CD14-positive monocyte (primary cell): ENCODE data around the gene MSANTD1. TPM values are rescaled to one million over a fixed set of nuclear protein-coding genes. Genes with fewer than 3 reads are reported as not detected.
A peak's percentile ranks its signal among the peaks of the same experiment; 100 is the strongest.

Experiments used
- DNase-seq, 3 donors: peaks; one replicate each; pipeline ENCODE4 v3.0.0-alpha.2; 2011 to 2022
- H2AFZ ChIP-seq: 2 replicates; pipeline ENCODE4 v1.6.0; 2012; ENCODE audit warnings: mild to moderate bottlenecking, low read depth, low read length, inconsistent platforms; ENCODE audit not compliant: insufficient read depth, poor library complexity, severe bottlenecking
- H3K27ac ChIP-seq, 2 donors: 1 replicate in 1 of 2; 2 replicates in 1 of 2; pipeline ENCODE4 v1.5.1; 2012 to 2013; ENCODE audit warnings: low read length in 2 of 2, control low read depth in 1 of 2, inconsistent platforms in 1 of 2, low read depth in 1 of 2, mild to moderate bottlenecking in 1 of 2
- H3K27me3 ChIP-seq, 2 donors: one replicate each; pipeline versions ENCODE4 v1.6.0 to v1.6.1; 2011 to 2013; ENCODE audit warnings: low read length in 2 of 2; ENCODE audit not compliant: control insufficient read depth in 2 of 2, insufficient read depth in 2 of 2
- H3K36me3 ChIP-seq, 2 donors: replicated peaks in 1 of 2; 1 replicate in 1 of 2; 2 replicates in 1 of 2; pipeline versions ENCODE4 v1.5.1 to v1.6.1; 2012 to 2013; ENCODE audit warnings: low read length in 2 of 2, control low read depth in 1 of 2, inconsistent platforms in 1 of 2, mild to moderate bottlenecking in 1 of 2; ENCODE audit not compliant: insufficient read depth in 2 of 2, control insufficient read depth in 1 of 2
- H3K4me1 ChIP-seq, 2 donors: 1 replicate in 1 of 2; 2 replicates in 1 of 2; pipeline versions ENCODE4 v1.5.1 to v1.6.1; 2012 to 2013; ENCODE audit warnings: low read length in 2 of 2, control low read depth in 1 of 2, inconsistent platforms in 1 of 2, mild to moderate bottlenecking in 1 of 2, moderate library complexity in 1 of 2; ENCODE audit not compliant: insufficient read depth in 2 of 2, control insufficient read depth in 1 of 2
- H3K4me2 ChIP-seq: replicated peaks from 2 replicates; pipeline ENCODE3; 2012; ENCODE audit warnings: low read length, moderate library complexity, mild to moderate bottlenecking; ENCODE audit not compliant: poor library complexity, severe bottlenecking; ENCODE audit errors: extremely low read depth
- H3K4me3 ChIP-seq, 3 experiments: fragments of 200-600 bp in 1 of 3; sonication (generic) in 1 of 3; replicated peaks in 1 of 3; 1 replicate in 2 of 3; 2 replicates in 1 of 3; pipeline ENCODE4 v1.5.1; 2011 to 2013; ENCODE audit warnings: low read length in 3 of 3, mild to moderate bottlenecking in 3 of 3, control low read depth in 2 of 3, low read depth in 2 of 3, inconsistent platforms in 1 of 3, moderate library complexity in 1 of 3
- H3K79me2 ChIP-seq: 2 replicates; pipeline ENCODE4 v1.6.0; 2012; ENCODE audit warnings: mild to moderate bottlenecking, control low read depth, inconsistent platforms, low read length, moderate library complexity; ENCODE audit not compliant: insufficient read depth
- H3K9ac ChIP-seq: 2 replicates; pipeline ENCODE4 v1.6.0; 2017; ENCODE audit warnings: low read length, mild to moderate bottlenecking; ENCODE audit not compliant: insufficient read depth, poor library complexity, severe bottlenecking
- H3K9me3 ChIP-seq, 2 donors: replicated peaks in 1 of 2; 1 replicate in 1 of 2; 2 replicates in 1 of 2; pipeline versions ENCODE4 v1.5.1 to v1.6.1; 2012 to 2013; ENCODE audit warnings: low read length in 2 of 2, control low read depth in 1 of 2; ENCODE audit not compliant: control insufficient read depth in 1 of 2, insufficient read depth in 1 of 2
- H4K20me1 ChIP-seq: 2 replicates; pipeline ENCODE4 v1.6.0; 2012; ENCODE audit warnings: mild to moderate bottlenecking, low read length, control low read depth, moderate library complexity; ENCODE audit not compliant: insufficient read depth
- H3K27ac Mint-ChIP-seq, 7 donors: one replicate each; pipeline ENCODE4 v1.8.0; 2020; ENCODE audit warnings: mild to moderate bottlenecking in 7 of 7, mixed read lengths in 7 of 7, moderate library complexity in 6 of 7, inconsistent platforms in 2 of 7
- H3K27me3 Mint-ChIP-seq, 3 donors: one replicate each; pipeline ENCODE4 v1.8.0; 2021 to 2022; ENCODE audit warnings: low read depth in 3 of 3, mild to moderate bottlenecking in 3 of 3, mixed read lengths in 3 of 3, moderate library complexity in 3 of 3, inconsistent platforms in 1 of 3
- H3K36me3 Mint-ChIP-seq, 2 donors: one replicate each; pipeline ENCODE4 v1.8.0; 2020; ENCODE audit warnings: mixed read lengths in 2 of 2, inconsistent platforms in 1 of 2, mild to moderate bottlenecking in 1 of 2
- H3K4me1 Mint-ChIP-seq: one replicate; pipeline ENCODE4 v1.8.0; 2020; ENCODE audit warnings: mild to moderate bottlenecking, mixed read lengths
- H3K4me3 Mint-ChIP-seq, 2 donors: one replicate each; pipeline ENCODE4 v1.8.0; 2020; ENCODE audit warnings: mild to moderate bottlenecking in 2 of 2, mixed read lengths in 2 of 2, moderate library complexity in 1 of 2
- H3K9me3 Mint-ChIP-seq, 7 donors: one replicate each; pipeline ENCODE4 v1.8.0; 2020 to 2022; ENCODE audit warnings: mixed read lengths in 7 of 7, mild to moderate bottlenecking in 6 of 7, moderate library complexity in 6 of 7, inconsistent platforms in 2 of 7
- WGBS: methylation state at CpG from one replicate; pipeline ENCODE4 v1.1.5; 2013; ENCODE audit warnings: missing lambda C conversion rate; ENCODE audit not compliant: insufficient coverage; 5-methylcytosine and 5-hydroxymethylcytosine counted together
- intact Hi-C, 2 donors: fragments of 100-400 bp; cut with micrococcal nuclease; formaldehyde crosslinking; loops; one replicate each; pipeline versions ENCODE4 v1.15.0 to v1.15.1; 2023
- polyA plus RNA-seq, 3 donors: library from polyadenylated mRNA; depleted of rRNA in 1 of 3; unstranded in 2 of 3; stranded (reverse) in 1 of 3; fragments of 300-500 nt in 2 of 3; fragments of >200 nt in 1 of 3; fragmentation: Illumina TruSeq in 2 of 3; gene quantifications; 1 replicate in 2 of 3; 2 replicates in 1 of 3; pipeline ENCODE4 v1.2.3, GENCODE V29; 2012 to 2021
- TF ChIP-seq, protein P1 (sequence below): fragments of 200-600 bp; IDR thresholded peaks from one replicate; pipeline ENCODE4 v1.8.0; 2022; ENCODE audit warnings: antibody characterized with exemption, mild to moderate bottlenecking

Gene MSANTD1
- polyA plus RNA-seq, 3 donors, result 0.52 TPM; not detected in 2

DNA sequence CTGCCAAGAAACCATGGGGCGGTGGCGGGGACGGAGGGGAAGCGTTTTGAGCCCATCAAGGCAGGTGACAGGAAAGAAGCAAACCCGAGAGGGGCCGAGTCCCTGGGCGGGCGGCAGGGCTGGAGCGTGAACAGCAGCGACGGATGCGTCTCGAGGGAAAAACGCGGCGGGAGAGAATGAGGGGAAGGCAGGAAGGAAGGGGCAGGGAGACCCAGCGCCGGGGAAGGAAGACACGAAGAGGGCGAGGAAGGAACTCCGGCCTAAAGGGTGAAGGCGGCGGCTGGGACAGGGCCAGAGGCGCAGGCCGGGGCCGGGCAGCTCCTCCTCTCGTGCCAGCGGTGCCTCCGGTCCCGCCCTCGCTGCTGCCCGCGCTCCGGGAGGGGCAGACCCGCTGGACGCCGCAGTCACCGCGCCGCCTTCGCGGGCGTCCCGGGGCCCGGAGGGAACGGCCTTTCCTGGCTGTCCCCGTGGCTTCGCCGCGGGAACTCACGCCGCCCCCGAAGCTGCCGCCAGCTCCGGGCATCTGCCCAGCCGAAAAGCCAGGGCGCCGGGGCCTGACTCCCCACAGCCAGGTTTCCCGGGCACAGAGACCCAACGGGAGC lies 43.1 kb downstream of the MSANTD1 start:
- Histone ChIP-seq H3K9me3 (no peaks in the 10 kb centered on the region), H2AFZ (peak overlapping the region; percentile 80), H4K20me1 (no peaks in the 10 kb centered on the region), H3K4me3 (peak overlapping the region; percentile 84 to 86 (median 85)), H3K4me1 (peaks cover 20 to 31% of the 10 kb centered on the region in 2 donors), H3K9ac (peak overlapping the region; percentile 80), H3K27me3 (peaks cover 0 to 3% of the 10 kb centered on the region in 2 donors), H3K79me2 (no peaks in the 10 kb centered on the region), H3K4me2 (peak overlapping the region; percentile 96), H3K27ac (peak overlapping the region; percentile 80 to 87), H3K36me3 (no peaks in the 10 kb centered on the region)
- WGBS, result under 1% methylated on average over 60 of the region's 60 CpGs
- H3K36me3 Mint-ChIP-seq, result peaks cover 3 to 7% of the 10 kb centered on the region in 2 donors
- peaks cover 24% of the 10 kb centered on the region for H3K4me1 Mint-ChIP-seq
- peak overlapping the region; percentile 80 to 95 (median 89) for H3K27ac Mint-ChIP-seq
- H3K27me3 Mint-ChIP-seq, result peaks cover 18 to 33% (median 24%) of the 10 kb centered on the region in 3 donors
- TF ChIP-seq, protein P1, sequence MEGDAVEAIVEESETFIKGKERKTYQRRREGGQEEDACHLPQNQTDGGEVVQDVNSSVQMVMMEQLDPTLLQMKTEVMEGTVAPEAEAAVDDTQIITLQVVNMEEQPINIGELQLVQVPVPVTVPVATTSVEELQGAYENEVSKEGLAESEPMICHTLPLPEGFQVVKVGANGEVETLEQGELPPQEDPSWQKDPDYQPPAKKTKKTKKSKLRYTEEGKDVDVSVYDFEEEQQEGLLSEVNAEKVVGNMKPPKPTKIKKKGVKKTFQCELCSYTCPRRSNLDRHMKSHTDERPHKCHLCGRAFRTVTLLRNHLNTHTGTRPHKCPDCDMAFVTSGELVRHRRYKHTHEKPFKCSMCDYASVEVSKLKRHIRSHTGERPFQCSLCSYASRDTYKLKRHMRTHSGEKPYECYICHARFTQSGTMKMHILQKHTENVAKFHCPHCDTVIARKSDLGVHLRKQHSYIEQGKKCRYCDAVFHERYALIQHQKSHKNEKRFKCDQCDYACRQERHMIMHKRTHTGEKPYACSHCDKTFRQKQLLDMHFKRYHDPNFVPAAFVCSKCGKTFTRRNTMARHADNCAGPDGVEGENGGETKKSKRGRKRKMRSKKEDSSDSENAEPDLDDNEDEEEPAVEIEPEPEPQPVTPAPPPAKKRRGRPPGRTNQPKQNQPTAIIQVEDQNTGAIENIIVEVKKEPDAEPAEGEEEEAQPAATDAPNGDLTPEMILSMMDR, result no peak
- intact Hi-C loops, result loop anchor here (2.0 to 10.0 kb wide), 4 partner anchors 65 to 330 kb away; partner anchors contain the start of genes GRK4 (in 1 of the 2), HTT (in 1 of the 2), HTT-AS (in 1 of the 2) and NOP14 (in 1 of the 2)
- DNase-seq, result peak; percentile 46 to 47 (median 47)
- peak overlapping the region; percentile 87 to 93 for H3K4me3 Mint-ChIP-seq
- peaks cover 0 to 3% (median 0%) of the 10 kb centered on the region in 7 donors for H3K9me3 Mint-ChIP-seq

DNA sequence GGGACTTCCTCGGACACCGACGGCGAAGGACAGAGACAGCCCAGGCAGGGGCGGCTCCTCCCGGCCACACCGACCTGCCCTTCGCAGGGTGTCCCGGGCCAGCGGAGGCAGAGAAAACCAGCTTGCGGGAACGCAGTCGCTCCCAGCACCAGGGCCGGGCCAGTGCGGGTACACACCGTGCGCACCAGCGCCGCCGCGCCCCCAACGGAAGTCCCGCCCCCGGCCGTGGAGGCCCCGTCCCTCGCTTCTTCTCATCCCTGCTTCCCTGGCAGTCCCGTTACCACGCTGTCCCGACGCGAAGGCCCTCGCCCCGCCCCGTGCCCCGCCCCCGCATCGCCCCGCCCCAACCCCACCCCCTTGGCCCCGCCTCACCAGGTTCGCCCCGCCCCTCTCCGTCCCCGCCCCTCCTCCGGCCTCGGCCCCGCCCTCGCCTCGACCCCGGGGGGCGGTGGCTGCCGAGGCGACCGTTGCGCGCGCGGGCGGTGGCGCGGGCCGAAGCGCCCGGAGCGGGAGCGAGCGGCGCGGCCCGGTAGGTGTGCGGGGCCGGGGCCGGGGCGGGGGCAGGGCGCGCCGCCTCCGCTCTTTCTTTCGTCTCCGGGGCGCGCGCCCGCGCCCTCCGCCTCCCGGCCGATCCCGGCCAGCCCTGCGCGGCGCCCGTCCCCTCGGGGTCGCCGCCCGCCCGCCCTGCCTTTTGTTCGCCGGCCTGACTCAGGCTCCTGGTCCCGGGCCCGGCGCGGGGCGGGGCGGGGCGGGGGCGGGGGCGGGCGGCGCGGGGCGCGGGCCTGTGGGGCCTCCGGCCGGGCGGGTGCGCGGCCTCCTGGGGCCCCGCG lies 43.8 kb downstream of the MSANTD1 start, which contains the start of gene RGS12:
Gene RGS12, plus strand, starts transcription at position 451 of the 830 bp plus-strand sequence. CDS start 23,150 bp downstream, outside the sequence.
- peak; percentile 81 to 90 (median 83) for DNase-seq
- H3K9me3 ChIP-seq, result no peaks in the 10 kb centered on the region
- H3K36me3 ChIP-seq, result no peaks in the 10 kb centered on the region
- H3K4me3 ChIP-seq, result peak within 1 kb of the TSS; percentile 84 to 86 (median 85)
- H3K79me2 ChIP-seq, result no peaks in the 10 kb centered on the region
- H3K9ac ChIP-seq, result peak within 1 kb of the TSS; percentile 80
- H3K27ac ChIP-seq, result peak within 1 kb of the TSS; percentile 80 to 87
- WGBS, result under 1% methylated on average over 103 of the region's 121 CpGs
- H4K20me1 ChIP-seq, result no peaks in the 10 kb centered on the region
- peaks cover 14 to 29% (median 22%) of the 10 kb centered on the region in 3 donors for H3K27me3 Mint-ChIP-seq
- peaks cover 24% of the 10 kb centered on the region for H3K4me1 Mint-ChIP-seq
- intact Hi-C loops, result loop anchor here (2.0 to 10.0 kb wide), 4 partner anchors 65 to 330 kb away; partner anchors contain the start of genes GRK4 (in 1 of the 2), HTT (in 1 of the 2), HTT-AS (in 1 of the 2) and NOP14 (in 1 of the 2)
- peak within 1 kb of the TSS; percentile 96 for H3K4me2 ChIP-seq
- peak within 1 kb of the TSS; percentile 84 for H2AFZ ChIP-seq
- peaks cover 3 to 7% of the 10 kb centered on the region in 2 donors for H3K36me3 Mint-ChIP-seq
- peak within 1 kb of the TSS; percentile 87 to 93 for H3K4me3 Mint-ChIP-seq
- H3K27me3 ChIP-seq, result peaks cover 0 to 3% of the 10 kb centered on the region in 2 donors
- H3K4me1 ChIP-seq, result peaks cover 20 to 30% of the 10 kb centered on the region in 2 donors
- H3K9me3 Mint-ChIP-seq, result peaks cover 0 to 3% (median 0%) of the 10 kb centered on the region in 7 donors
- peak within 1 kb of the TSS; percentile 80 to 95 (median 89) for H3K27ac Mint-ChIP-seq
- TF ChIP-seq, protein P1, result no peak
